K562 (cell line): Measurements from ENCODE around the gene TSHR. TPM values are rescaled to one million over a fixed set of nuclear protein-coding genes. Genes with fewer than 3 reads are reported as not detected.

Experiments
- ATAC-seq: fragments of 200-7000 bp; cut with Tn5 transposase; 3 replicates; pipeline ENCODE4 v1.9.1; 2020; ENCODE audit warnings: moderate library complexity
- BruUV-seq: library from RNA; stranded (reverse); fragments of 400-500 nt; replicated peaks from 2 replicates; lab custom pipeline; 2021; lab: Mats Ljungman, UMichigan
- CTCF ChIA-PET: fragments of 300-600 bp; formaldehyde crosslinking; extraction: SDS; loops from one replicate; lab custom pipeline; 2021; ENCODE audit warnings: low intra/inter-chr PET ratio; lab: Yijun Ruan, JAX
- POLR2A ChIA-PET: fragments of 300-600, 350-650 bp; sonication (Branson Sonifier 250); formaldehyde crosslinking; extraction: SDS; loops from one replicate; lab custom pipeline; 2021; ENCODE audit warnings: antibody characterized with exemption, inconsistent platforms; lab: Yijun Ruan, JAX
- DNase-seq, 4 experiments: peaks; one replicate each; pipeline versions ENCODE4 v3.0.0 to v3.0.0-alpha.2; 2011 to 2018; ENCODE audit warnings: low spot score in 3 of 4, mixed read lengths in 3 of 4; ENCODE audit errors: extremely low read depth in 1 of 4
- FAIRE-seq: peaks from 2 replicates; lab custom pipeline; 2011; peaks lifted over from hg19 to GRCh38; lab: Jason Lieb, UNC
- H2AFZ ChIP-seq: 2 replicates; pipeline ENCODE4 v1.6.0; 2011; ENCODE audit warnings: low read depth, low read length, control low read depth, inconsistent platforms
- H3K27ac ChIP-seq: fragments of 200-600 bp; 3 replicates; pipeline ENCODE4 v1.8.0; 2011; ENCODE audit warnings: low read depth, mild to moderate bottlenecking, control low read depth, inconsistent platforms, low read length, moderate library complexity, mixed read lengths; ENCODE audit errors: extremely low read depth
- H3K27me3 ChIP-seq, 2 experiments: fragments of 300-600 bp in 1 of 2; 2 replicates in 1 of 2; 3 replicates in 1 of 2; pipeline versions ENCODE4 v1.6.0 to v1.8.0; 2011; ENCODE audit warnings: inconsistent platforms in 2 of 2, low read length in 2 of 2, mild to moderate bottlenecking in 1 of 2, mixed read lengths in 1 of 2, moderate library complexity in 1 of 2; ENCODE audit not compliant: control insufficient read depth in 2 of 2, insufficient read depth in 2 of 2
- H3K36me3 ChIP-seq: fragments of 300-600 bp; 3 replicates; pipeline ENCODE4 v1.8.0; 2011; ENCODE audit warnings: mild to moderate bottlenecking, low read length, inconsistent platforms; ENCODE audit not compliant: control insufficient read depth, insufficient read depth
- H3K4me1 ChIP-seq, 2 experiments: fragments of 200-600 bp in 1 of 2; replicated peaks in 1 of 2; 2 replicates in 1 of 2; 3 replicates in 1 of 2; pipeline versions ENCODE4 v1.5.1 to v1.8.0; 2011; ENCODE audit warnings: inconsistent platforms in 2 of 2, low read length in 2 of 2, mild to moderate bottlenecking in 1 of 2, mixed read lengths in 1 of 2, moderate library complexity in 1 of 2; ENCODE audit not compliant: control insufficient read depth in 2 of 2, insufficient read depth in 2 of 2
- H3K4me2 ChIP-seq: 2 replicates; pipeline ENCODE4 v1.6.1; 2011; ENCODE audit warnings: low read length, control low read depth, inconsistent platforms, mixed read lengths; ENCODE audit not compliant: insufficient read depth
- H3K4me3 ChIP-seq: fragments of 200-600 bp; sonication (generic), shearing (Covaris generic); 2 replicates; pipeline ENCODE4 v1.5.1; 2016; ENCODE audit warnings: control low read depth, inconsistent platforms
- H3K79me2 ChIP-seq: fragments of 200-600 bp; 3 replicates; pipeline ENCODE4 v1.8.0; 2011; ENCODE audit warnings: low read length, inconsistent platforms; ENCODE audit not compliant: control insufficient read depth, insufficient read depth
- H3K9ac ChIP-seq, 2 experiments: 2 replicates each; pipeline versions ENCODE4 v1.6.0 to v1.6.1; 2011; ENCODE audit warnings: low read depth in 2 of 2, low read length in 2 of 2, control low read depth in 1 of 2, inconsistent platforms in 1 of 2, mild to moderate bottlenecking in 1 of 2, mixed read lengths in 1 of 2; ENCODE audit not compliant: insufficient read depth in 1 of 2
- H3K9me1 ChIP-seq: one replicate; pipeline ENCODE4 v1.6.0; 2011; ENCODE audit warnings: inconsistent platforms, mild to moderate bottlenecking, low read length, moderate library complexity; ENCODE audit not compliant: control insufficient read depth, insufficient read depth
- H3K9me3 ChIP-seq: replicated peaks from 2 replicates; pipeline ENCODE4 v1.5.1; 2011; ENCODE audit warnings: low read depth, low read length, inconsistent platforms; ENCODE audit not compliant: control insufficient read depth, insufficient read depth
- H4K20me1 ChIP-seq: replicated peaks from 2 replicates; pipeline ENCODE4 v1.6.1; 2011; ENCODE audit warnings: low read length, inconsistent platforms, mixed read lengths; ENCODE audit not compliant: control insufficient read depth, insufficient read depth
- C11orf30 ChIP-seq: fragments of 450-650 bp; IDR thresholded peaks from 2 replicates; pipeline ENCODE4 v1.6.1; 2016; ENCODE audit warnings: low read depth, mild to moderate bottlenecking
- CHD1 ChIP-seq: fragments of 200-600 bp; sonication (generic); IDR thresholded peaks from one replicate; pipeline ENCODE4 v1.6.1; 2012; ENCODE audit warnings: mild to moderate bottlenecking, moderate library complexity, low read length, inconsistent platforms
- MAFF ChIP-seq: IDR thresholded peaks from 2 replicates; pipeline ENCODE4 v1.6.1; 2012; ENCODE audit warnings: low read length, improper control_type of control experiment
- MAFG ChIP-seq: fragments of 450-650 bp; conservative IDR thresholded peaks from 2 replicates; pipeline ENCODE4 v1.6.1; 2016; ENCODE audit warnings: missing genetic modification characterization, missing compliant biosample characterization
- MAFK ChIP-seq: IDR thresholded peaks from 2 replicates; pipeline ENCODE4 v1.6.1; 2011; ENCODE audit warnings: low read length, improper control_type of control experiment
- ZKSCAN8 ChIP-seq: fragments of 200-800 bp; sonication (Bioruptor generic); IDR thresholded peaks from 2 replicates; pipeline ENCODE4 v1.6.1; 2016; ENCODE audit warnings: missing genetic modification characterization, missing compliant biosample characterization
- ZNF316 ChIP-seq: fragments of 450-650 bp; IDR thresholded peaks from 2 replicates; pipeline ENCODE4 v1.6.1; 2016
- ZNF76 ChIP-seq: fragments of 250-450 bp; sonication (Bioruptor Pico); IDR thresholded peaks from 2 replicates; pipeline ENCODE4 v1.4.0; 2020; ENCODE audit warnings: mild to moderate bottlenecking, moderate library complexity, borderline replicate concordance
- WGBS: fragments of 100-300 bp; shearing (Covaris generic); methylation state at CpG from one replicate; pipeline ENCODE4 v1.1.6; 2016; ENCODE audit warnings: low coverage, mixed read lengths; ENCODE audit not compliant: insufficient coverage; ENCODE audit errors: missing lambda C conversion rate; 5-methylcytosine and 5-hydroxymethylcytosine counted together
- in situ Hi-C: fragments of 300-500 bp; cut with MboI; formaldehyde crosslinking; loops from 4 replicates; pipeline ENCODE4 v1.15.0; 2018; ENCODE audit warnings: inconsistent platforms, mixed read lengths
- intact Hi-C: fragments of 100-400 bp; cut with micrococcal nuclease; formaldehyde crosslinking; loops from 2 replicates; pipeline ENCODE4 v1.14.2; 2022
- polyA plus RNA-seq, 8 experiments: library from polyadenylated mRNA; depleted of rRNA in 4 of 8; stranded (reverse) in 5 of 8; unstranded in 3 of 8; fragments of >200 nt; fragmentation: Nextera tagmentation in 2 of 8; fragmentation: Illumina TruSeq in 1 of 8; extraction: Ambion mirVana in 2 of 8; extraction: Trizol in 1 of 8; gene quantifications; 2 replicates each; pipeline versions ENCODE4 v1.2.1 to v1.2.3, GENCODE V29; 2011 to 2014; ENCODE audit warnings: inconsistent platforms in 1 of 8, missing spikeins in 1 of 8
- total RNA-seq, 7 experiments: library from RNA; depleted of rRNA in 6 of 7; stranded (reverse); fragments of >200 nt in 6 of 7; fragmentation: Illumina TruSeq in 2 of 7; extraction: Trizol in 2 of 7; gene quantifications; 2 replicates each; pipeline versions ENCODE4 v1.2.1 to v1.2.3, GENCODE V29; 2011 to 2021; ENCODE audit warnings: low replicate concordance in 1 of 7

TSHR gene
- total and polyA plus RNA-seq, 9 of the 15 experiments (the other 6 are each of a cell fraction or from before 2014, with no cell fraction given), result 0.01 to 0.10 TPM; not detected in 7

DNA sequence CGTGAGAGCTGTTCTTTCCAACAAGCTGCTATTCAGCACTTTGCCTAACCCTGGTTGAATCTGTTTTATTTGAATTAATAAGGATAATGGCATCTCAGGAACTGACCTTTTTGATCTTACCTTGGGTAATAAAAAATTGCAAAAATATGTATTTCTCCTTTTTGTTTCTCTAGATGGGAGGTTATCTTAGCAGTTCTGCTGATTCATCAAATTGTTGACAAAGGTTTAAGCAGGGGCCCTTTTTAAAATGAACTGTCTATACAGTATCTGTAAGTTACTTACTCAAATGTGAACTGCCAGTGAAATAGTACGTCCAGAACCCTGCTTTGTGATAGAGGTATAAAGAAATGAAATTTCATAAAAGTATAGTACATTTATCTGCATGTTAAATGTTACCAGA, 681 bp downstream of the TSHR start:
- TF ChIP-seq MAFK (peak; percentile 95), MAFG (tag) (peak; percentile 91), ZKSCAN8 (CRISPR knock-in tag) (no peak), CHD1 (no peak), ZNF76 (CRISPR knock-in tag) (no peak), MAFF (peak; percentile 97), ZNF316 (peak; percentile 94), C11orf30 (peak; percentile 92)
- BruUV-seq, result no TSS peak
- Histone ChIP-seq H3K9me3 (no peaks in the 10 kb centered on the region), H3K27me3 (peaks cover 0 to 5% of the 10 kb centered on the region in 2 experiments; a peak in 1 of 5 replicates), H3K4me3 (no peak overlapping the region), H3K36me3 (no peaks in the 10 kb centered on the region), H3K79me2 (no peaks in the 10 kb centered on the region), H3K9me1 (no peaks in the 10 kb centered on the region), H3K4me2 (no peak overlapping the region), H3K27ac (no peak overlapping the region), H4K20me1 (no peaks in the 10 kb centered on the region), H3K9ac (no peak overlapping the region), H2AFZ (no peak overlapping the region), H3K4me1 (peaks cover 0 to 9% of the 10 kb centered on the region in 2 experiments; a peak in 3 of 5 replicates)
- WGBS, result 16% methylated on average over 2 of the region's 2 CpGs
- no peak for ATAC-seq
- no peak for FAIRE-seq
- ChIA-PET CTCF (interaction anchor here (1.0 kb wide), 1 partner anchor 40 kb away, joined by 3 read pairs; no protein-coding TSS in a partner anchor), POLR2A (interaction anchor here (1.2 kb wide), 1 partner anchor 8 kb away, joined by 5 read pairs; no protein-coding TSS in a partner anchor)
- intact Hi-C loops, result loop anchor here (10.0 kb wide), 1 partner anchor 309 kb away; no protein-coding TSS in a partner anchor
- DNase-seq, result no peak
- in situ Hi-C loops, result loop anchor here (5.0 kb wide), 1 partner anchor 106 kb away; no protein-coding TSS in a partner anchor
